Skeletal muscle tissue (tissue), 4 donors: ENCODE results near the gene TDRD7. TPM values are rescaled to one million over a fixed set of nuclear protein-coding genes. Genes with fewer than 3 reads are reported as not detected.
A peak's percentile ranks its signal among the peaks of the same experiment; 100 is the strongest.

Experiments used
- H3K27ac ChIP-seq: one replicate; pipeline ENCODE4 v1.7.0; 2013; ENCODE audit warnings: mild to moderate bottlenecking, low read depth, low read length, inconsistent platforms
- H3K27me3 ChIP-seq, 3 donors: one replicate each; pipeline ENCODE4 v1.7.0; 2013; ENCODE audit warnings: low read length in 3 of 3; ENCODE audit not compliant: control insufficient read depth in 3 of 3, insufficient read depth in 3 of 3
- H3K36me3 ChIP-seq, 3 donors: one replicate each; pipeline ENCODE4 v1.7.0; 2013; ENCODE audit warnings: low read length in 3 of 3; ENCODE audit not compliant: control insufficient read depth in 3 of 3, insufficient read depth in 3 of 3
- H3K4me1 ChIP-seq, 3 donors: one replicate each; pipeline ENCODE4 v1.7.0; 2013; ENCODE audit warnings: low read length in 3 of 3, mild to moderate bottlenecking in 3 of 3; ENCODE audit not compliant: control insufficient read depth in 3 of 3, insufficient read depth in 3 of 3
- H3K4me3 ChIP-seq, 3 donors: one replicate each; pipeline ENCODE4 v1.7.0; 2013; ENCODE audit warnings: low read length in 3 of 3
- H3K9ac ChIP-seq, 3 donors: one replicate each; pipeline ENCODE4 v1.7.0; 2013; ENCODE audit warnings: low read length in 3 of 3, mild to moderate bottlenecking in 3 of 3, moderate library complexity in 2 of 3, low read depth in 1 of 3
- H3K9me3 ChIP-seq, 3 donors: one replicate each; pipeline ENCODE4 v1.7.0; 2013; ENCODE audit warnings: low read length in 3 of 3; ENCODE audit not compliant: control insufficient read depth in 3 of 3
- total RNA-seq: library from RNA; depleted of rRNA; stranded (reverse); fragments of >200 nt; gene quantifications from one replicate; pipeline ENCODE4 v1.2.3, GENCODE V29; 2014
- donor health status: Osteomylitis.

Gene TDRD7
- total RNA-seq, 1 donor from 2014 or later, result 5.2 TPM

- Histone ChIP-seq H3K36me3 (no peaks in the 10 kb centered on the region), H3K27me3 (no peaks in the 10 kb centered on the region), H3K27ac (no peak overlapping the region), H3K4me1 (peaks cover 45 to 68% (median 61%) of the 10 kb centered on the region in 3 donors), H3K4me3 (no peak overlapping the region), H3K9me3 (no peaks in the 10 kb centered on the region), H3K9ac (no peak overlapping the region)
Measured at GRCh38 chr9:97507428-97507984, 95.6 kb downstream of the TDRD7 start.

GRCh38 chr9:97508852-97509251 lies 97.0 kb downstream of the TDRD7 start:
- no peaks in the 10 kb centered on the region for H3K27me3 ChIP-seq
- no peak overlapping the region for H3K27ac ChIP-seq
- H3K9ac ChIP-seq, result no peak overlapping the region
- H3K9me3 ChIP-seq, result no peaks in the 10 kb centered on the region
- no peaks in the 10 kb centered on the region for H3K36me3 ChIP-seq
- peaks cover 35 to 65% (median 57%) of the 10 kb centered on the region in 3 donors for H3K4me1 ChIP-seq
- no peak overlapping the region for H3K4me3 ChIP-seq

- Histone ChIP-seq H3K9me3 (no peaks in the 10 kb centered on the region), H3K9ac (peak overlapping the region in 1 of 3 donors; percentile 40), H3K4me3 (no peak overlapping the region), H3K36me3 (no peaks in the 10 kb centered on the region), H3K27ac (peak overlapping the region; percentile 26), H3K4me1 (peaks cover 33 to 60% (median 46%) of the 10 kb centered on the region in 3 donors), H3K27me3 (no peaks in the 10 kb centered on the region)
Measured at GRCh38 chr9:97510797-97511654, 99.1 kb downstream of the TDRD7 start.

- H3K4me1 ChIP-seq, result peaks cover 37 to 62% (median 44%) of the 10 kb centered on the region in 3 donors
- peak overlapping the region; percentile 26 for H3K27ac ChIP-seq
- H3K4me3 ChIP-seq, result no peak overlapping the region
Measured at GRCh38 chr9:97511655-97512427, 99.9 kb downstream of the TDRD7 start.

GRCh38 chr9:97512966-97513560 lies 101.2 kb downstream of the TDRD7 start:
- no peaks in the 10 kb centered on the region for H3K9me3 ChIP-seq
- H3K4me1 ChIP-seq, result peaks cover 40 to 69% (median 44%) of the 10 kb centered on the region in 3 donors
- no peak overlapping the region for H3K9ac ChIP-seq
- no peaks in the 10 kb centered on the region for H3K36me3 ChIP-seq
- no peak overlapping the region for H3K4me3 ChIP-seq
- H3K27me3 ChIP-seq, result no peaks in the 10 kb centered on the region
- no peak overlapping the region for H3K27ac ChIP-seq

More at GRCh38 chr9:97511655-97512427, 99.9 kb downstream of the TDRD7 start:
- H3K9me3 ChIP-seq, result no peaks in the 10 kb centered on the region
- H3K36me3 ChIP-seq, result no peaks in the 10 kb centered on the region
- no peak overlapping the region for H3K9ac ChIP-seq
- H3K27me3 ChIP-seq, result no peaks in the 10 kb centered on the region

- peaks cover 0 to 2% (median 0%) of the 10 kb centered on the region in 3 donors for H3K36me3 ChIP-seq
- peak overlapping the region in 1 of 3 donors; percentile 45 for H3K9ac ChIP-seq
- H3K9me3 ChIP-seq, result no peaks in the 10 kb centered on the region
- peak overlapping the region; percentile 55 for H3K27ac ChIP-seq
- peaks cover 51 to 78% (median 59%) of the 10 kb centered on the region in 3 donors for H3K4me1 ChIP-seq
- peak overlapping the region in 1 of 3 donors; percentile 42 for H3K4me3 ChIP-seq
- H3K27me3 ChIP-seq, result no peaks in the 10 kb centered on the region
Measured at GRCh38 chr9:97514531-97514930, 102.6 kb downstream of the TDRD7 start.

GRCh38 chr9:97515662-97516061 lies 103.8 kb downstream of the TDRD7 start:
- Histone ChIP-seq H3K27ac (no peak overlapping the region), H3K9ac (no peak overlapping the region), H3K9me3 (no peaks in the 10 kb centered on the region), H3K27me3 (no peaks in the 10 kb centered on the region), H3K4me3 (no peak overlapping the region), H3K4me1 (peaks cover 57 to 85% (median 63%) of the 10 kb centered on the region in 3 donors), H3K36me3 (peaks cover 0 to 4% (median 0%) of the 10 kb centered on the region in 3 donors)

GRCh38 chr9:97516111-97516510 lies 104.2 kb downstream of the TDRD7 start:
- Histone ChIP-seq H3K4me3 (no peak overlapping the region), H3K9me3 (no peaks in the 10 kb centered on the region), H3K27ac (peak overlapping the region; percentile 28), H3K9ac (no peak overlapping the region), H3K4me1 (peaks cover 59 to 84% (median 61%) of the 10 kb centered on the region in 3 donors), H3K36me3 (peaks cover 0 to 4% (median 0%) of the 10 kb centered on the region in 3 donors), H3K27me3 (no peaks in the 10 kb centered on the region)

GRCh38 chr9:97517331-97518089 lies 105.6 kb downstream of the TDRD7 start:
- H3K4me3 ChIP-seq, result no peak overlapping the region
- H3K36me3 ChIP-seq, result peaks cover 0 to 4% (median 0%) of the 10 kb centered on the region in 3 donors
- H3K27me3 ChIP-seq, result no peaks in the 10 kb centered on the region
- H3K4me1 ChIP-seq, result peaks cover 65 to 84% (median 70%) of the 10 kb centered on the region in 3 donors
- H3K9me3 ChIP-seq, result no peaks in the 10 kb centered on the region
- peak overlapping the region in 1 of 3 donors; percentile 20 for H3K9ac ChIP-seq
- H3K27ac ChIP-seq, result peak overlapping the region; percentile 71
